ENCODE measurements around the gene MACF1.
A peak's percentile ranks its signal among the peaks of the same experiment; 100 is the strongest.

Gene MACF1

DNA sequence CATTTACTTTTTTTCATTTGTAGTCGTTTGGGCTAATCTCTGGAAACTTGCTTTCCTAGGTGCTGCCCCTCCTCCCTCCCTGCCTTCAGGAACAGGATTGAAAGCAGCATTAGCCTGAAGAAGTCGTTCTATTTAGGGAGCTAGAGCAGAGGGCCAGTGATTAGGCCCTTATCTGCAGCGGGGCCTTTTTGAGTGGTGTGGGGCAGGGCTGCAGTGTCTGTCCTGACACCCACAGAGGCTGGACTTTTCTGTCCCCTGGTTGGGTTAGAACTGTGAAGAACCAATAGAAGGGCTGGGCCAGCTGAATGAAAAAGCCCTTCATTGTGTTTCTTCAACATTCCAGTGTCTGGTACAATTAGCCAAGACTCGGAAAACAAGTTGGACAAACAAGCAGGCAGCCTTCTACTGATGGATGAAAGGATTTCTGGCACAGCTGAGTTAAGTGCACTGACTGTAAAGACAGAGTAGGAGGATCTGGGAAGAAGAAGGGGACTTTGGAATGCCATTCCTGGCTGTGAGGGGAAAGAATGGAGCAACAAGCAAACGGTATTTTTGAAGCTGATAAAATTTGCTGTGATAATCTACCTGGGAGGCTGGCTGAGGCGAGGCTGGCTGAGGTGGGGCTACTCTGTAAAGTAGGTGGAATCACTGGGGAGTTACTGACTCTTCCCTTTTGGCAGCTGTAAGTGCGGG lies 9.7 kb downstream of the MACF1 start:
- Histone ChIP-seq H3K36me3 (ENCODE audit: control insufficient read depth, insufficient read depth, low read length) (no peaks in the 10 kb centered on the region), H3K27me3 (ENCODE audit: control insufficient read depth, insufficient read depth, low read length, poor library complexity, severe bottlenecking) (no peaks in the 10 kb centered on the region), H3K27ac (ENCODE audit: insufficient read depth, low read depth, low read length, poor library complexity, severe bottlenecking) (peak overlapping the region; percentile 84), H3K4me1 (ENCODE audit: control insufficient read depth, insufficient read depth, low read length) (peaks cover 26% of the 10 kb centered on the region), H3K4me3 (ENCODE audit: insufficient read depth, low read depth, low read length) (no peak overlapping the region), H3K9me3 (ENCODE audit: control insufficient read depth, low read length) (no peaks in the 10 kb centered on the region)
- WGBS, 2 experiments: 58 to 65% methylated on average over 7 of the region's 7 CpGs

DNA sequence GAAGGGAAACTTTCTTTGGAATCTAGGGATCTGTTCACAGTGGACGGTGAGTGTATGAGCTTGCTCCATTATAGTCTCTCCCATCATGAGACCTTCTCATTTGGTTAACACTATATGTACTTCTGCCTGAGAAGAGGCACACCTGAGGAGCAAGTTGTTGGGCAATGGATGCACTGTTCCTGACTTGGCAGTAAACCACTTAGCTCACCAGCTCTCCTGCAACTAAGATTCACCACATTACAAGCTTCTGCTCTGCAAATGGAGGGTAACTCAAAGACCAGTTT lies 10.2 kb downstream of the MACF1 start:
- Histone ChIP-seq H3K27me3 (ENCODE audit: control insufficient read depth, insufficient read depth, low read length, poor library complexity, severe bottlenecking) (no peaks in the 10 kb centered on the region), H3K9me3 (ENCODE audit: control insufficient read depth, low read length) (no peaks in the 10 kb centered on the region), H3K4me3 (ENCODE audit: insufficient read depth, low read depth, low read length) (no peak overlapping the region), H3K36me3 (ENCODE audit: control insufficient read depth, insufficient read depth, low read length) (no peaks in the 10 kb centered on the region), H3K27ac (ENCODE audit: insufficient read depth, low read depth, low read length, poor library complexity, severe bottlenecking) (no peak overlapping the region), H3K4me1 (ENCODE audit: control insufficient read depth, insufficient read depth, low read length) (peaks cover 26% of the 10 kb centered on the region)
- 79 to 100% methylated on average over 1 of the region's 1 CpG for WGBS, 2 experiments

DNA sequence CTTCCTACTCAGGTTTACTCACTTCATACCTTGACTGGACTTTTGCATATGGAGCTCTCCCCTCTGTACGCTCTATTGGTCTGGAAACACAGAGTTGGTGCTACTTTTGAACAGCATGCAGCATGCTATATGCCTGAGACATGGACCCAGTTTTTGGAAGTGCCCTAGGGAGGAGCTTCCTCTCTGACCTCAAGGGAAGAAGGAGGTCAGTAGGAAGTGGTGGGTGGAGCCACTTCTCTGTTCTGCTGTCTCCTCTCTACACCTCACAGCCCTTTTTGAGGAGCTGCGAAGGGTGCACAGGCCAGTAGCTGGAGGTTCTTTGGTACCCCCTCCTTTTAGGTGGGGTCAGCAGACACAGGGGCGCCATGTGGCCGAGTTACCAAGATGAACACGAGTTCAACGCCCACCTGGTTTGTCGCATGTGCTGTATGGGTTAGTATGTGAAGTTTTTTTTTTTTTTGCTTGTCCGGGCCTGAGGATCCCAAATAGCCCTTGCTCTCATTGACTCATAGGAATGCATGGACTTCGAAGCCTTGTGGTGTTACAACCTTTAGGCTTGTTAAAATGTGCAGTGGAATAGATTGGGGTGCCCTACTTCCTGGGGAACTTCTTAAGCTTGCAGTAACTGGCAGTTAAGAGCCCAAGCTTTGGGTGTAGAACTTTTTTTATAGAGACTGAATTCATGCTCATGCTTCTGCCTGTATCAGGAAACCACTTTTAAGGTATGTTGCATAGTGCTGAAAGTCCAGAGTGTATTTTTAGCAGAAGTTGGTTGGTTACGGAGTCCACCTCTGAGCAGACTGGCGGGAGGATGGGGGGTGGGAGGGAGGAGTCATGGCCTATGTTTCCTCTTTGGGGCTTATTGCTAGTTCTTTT lies 10.7 kb downstream of the MACF1 start:
- H3K9me3 ChIP-seq (ENCODE audit: control insufficient read depth, low read length): no peaks in the 10 kb centered on the region
- WGBS, 2 experiments: 90 to 93% methylated on average over 11 of the region's 11 CpGs
- no peaks in the 10 kb centered on the region for H3K27me3 ChIP-seq (ENCODE audit: control insufficient read depth, insufficient read depth, low read length, poor library complexity, severe bottlenecking)
- H3K27ac ChIP-seq (ENCODE audit: insufficient read depth, low read depth, low read length, poor library complexity, severe bottlenecking): no peak overlapping the region
- H3K4me3 ChIP-seq (ENCODE audit: insufficient read depth, low read depth, low read length): no peak overlapping the region
- no peaks in the 10 kb centered on the region for H3K36me3 ChIP-seq (ENCODE audit: control insufficient read depth, insufficient read depth, low read length)
- peaks cover 26% of the 10 kb centered on the region for H3K4me1 ChIP-seq (ENCODE audit: control insufficient read depth, insufficient read depth, low read length)

DNA sequence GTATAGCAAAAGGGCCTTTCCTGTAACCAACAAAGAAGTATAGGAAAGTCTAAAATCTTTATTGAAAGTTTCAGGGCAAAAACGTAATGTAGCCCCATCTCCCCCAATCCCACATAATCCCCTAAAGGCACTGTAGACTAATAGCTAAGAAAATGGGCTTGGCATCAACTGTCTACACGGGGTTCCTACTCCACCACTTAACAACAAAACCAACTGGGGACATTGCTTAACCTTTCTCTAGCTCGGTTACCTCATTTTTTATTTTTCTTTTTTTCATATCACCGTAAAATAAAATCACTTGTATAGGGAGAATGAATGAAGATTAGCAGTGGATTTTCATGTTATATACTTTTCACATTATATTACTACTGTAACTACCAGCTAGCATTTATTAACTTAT lies 12.3 kb downstream of the MACF1 start:
- 87 to 96% methylated on average over 3 of the region's 4 CpGs for WGBS, 2 experiments
- H3K4me1 ChIP-seq (ENCODE audit: control insufficient read depth, insufficient read depth, low read length): peaks cover 26% of the 10 kb centered on the region

GRCh38 chr1:39220891-39221870 lies 16.7 kb downstream of the MACF1 start:
- Histone ChIP-seq H3K4me3 (ENCODE audit: insufficient read depth, low read depth, low read length) (no peak overlapping the region), H3K27me3 (ENCODE audit: control insufficient read depth, insufficient read depth, low read length, poor library complexity, severe bottlenecking) (no peaks in the 10 kb centered on the region), H3K27ac (ENCODE audit: insufficient read depth, low read depth, low read length, poor library complexity, severe bottlenecking) (no peak overlapping the region), H3K36me3 (ENCODE audit: control insufficient read depth, insufficient read depth, low read length) (no peaks in the 10 kb centered on the region), H3K9me3 (ENCODE audit: control insufficient read depth, low read length) (no peaks in the 10 kb centered on the region), H3K4me1 (ENCODE audit: control insufficient read depth, insufficient read depth, low read length) (no peaks in the 10 kb centered on the region)
- 82% methylated on average over 10 of the region's 10 CpGs for WGBS, 2 experiments

More for the DNA sequence above, 12.3 kb downstream of the MACF1 start:
- Histone ChIP-seq H3K4me3 (ENCODE audit: insufficient read depth, low read depth, low read length) (no peak overlapping the region), H3K27me3 (ENCODE audit: control insufficient read depth, insufficient read depth, low read length, poor library complexity, severe bottlenecking) (no peaks in the 10 kb centered on the region), H3K36me3 (ENCODE audit: control insufficient read depth, insufficient read depth, low read length) (no peaks in the 10 kb centered on the region), H3K9me3 (ENCODE audit: control insufficient read depth, low read length) (no peaks in the 10 kb centered on the region), H3K27ac (ENCODE audit: insufficient read depth, low read depth, low read length, poor library complexity, severe bottlenecking) (no peak overlapping the region)

DNA sequence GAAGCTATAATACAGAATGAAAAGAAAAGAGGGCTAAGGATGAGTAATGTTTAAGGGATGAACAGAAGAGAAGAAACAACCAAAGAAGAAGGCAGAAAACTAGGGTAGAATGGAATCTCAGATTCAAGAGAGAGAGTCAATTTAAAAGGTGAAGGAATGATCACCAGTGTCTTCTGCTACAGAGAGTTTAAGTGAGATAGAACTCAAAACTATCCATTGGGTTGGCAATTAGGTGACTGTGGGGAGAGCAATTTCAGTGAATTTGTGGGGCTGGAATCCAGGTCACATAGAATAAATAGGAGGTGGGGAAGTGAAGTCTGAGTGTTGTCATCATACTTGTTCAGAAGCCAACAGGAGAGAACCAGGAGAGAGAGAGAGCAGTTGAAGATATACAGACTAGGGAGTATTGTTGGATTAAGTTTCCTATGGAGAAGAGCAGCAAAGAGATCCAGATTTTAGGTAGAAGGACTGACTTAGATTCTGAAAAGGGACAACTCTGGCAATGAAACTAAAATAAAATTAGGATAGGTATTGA lies 19.9 kb downstream of the MACF1 start:
- Histone ChIP-seq H3K27ac (ENCODE audit: insufficient read depth, low read depth, low read length, poor library complexity, severe bottlenecking) (no peak overlapping the region), H3K27me3 (ENCODE audit: control insufficient read depth, insufficient read depth, low read length, poor library complexity, severe bottlenecking) (no peaks in the 10 kb centered on the region), H3K4me3 (ENCODE audit: insufficient read depth, low read depth, low read length) (no peak overlapping the region), H3K4me1 (ENCODE audit: control insufficient read depth, insufficient read depth, low read length) (no peaks in the 10 kb centered on the region), H3K9me3 (ENCODE audit: control insufficient read depth, low read length) (no peaks in the 10 kb centered on the region), H3K36me3 (ENCODE audit: control insufficient read depth, insufficient read depth, low read length) (no peaks in the 10 kb centered on the region)

DNA sequence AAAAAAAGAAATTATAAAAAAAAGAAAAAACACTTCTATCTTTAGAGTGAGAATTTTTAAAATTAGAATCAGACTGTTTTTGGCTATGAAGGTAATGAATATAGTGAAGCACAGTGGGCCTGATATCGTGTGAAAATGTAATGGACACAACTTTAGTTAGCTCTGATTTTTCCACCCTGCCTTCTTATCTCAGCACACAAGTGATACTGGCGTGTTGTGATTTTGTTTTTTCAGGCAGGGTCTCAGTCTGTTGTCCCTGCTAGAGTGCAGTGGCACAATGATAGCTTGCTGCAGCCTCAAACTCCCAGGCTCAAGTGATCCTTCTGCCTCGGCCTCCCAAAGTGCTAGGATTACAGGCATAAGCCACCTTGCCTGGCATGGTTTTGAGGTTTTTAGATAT lies 22.3 kb downstream of the MACF1 start:
- Histone ChIP-seq H3K27me3 (ENCODE audit: control insufficient read depth, insufficient read depth, low read length, poor library complexity, severe bottlenecking) (no peaks in the 10 kb centered on the region), H3K4me1 (ENCODE audit: control insufficient read depth, insufficient read depth, low read length) (no peaks in the 10 kb centered on the region), H3K4me3 (ENCODE audit: insufficient read depth, low read depth, low read length) (no peak overlapping the region), H3K27ac (ENCODE audit: insufficient read depth, low read depth, low read length, poor library complexity, severe bottlenecking) (no peak overlapping the region), H3K9me3 (ENCODE audit: control insufficient read depth, low read length) (no peaks in the 10 kb centered on the region), H3K36me3 (ENCODE audit: control insufficient read depth, insufficient read depth, low read length) (no peaks in the 10 kb centered on the region)
- 94 to 96% methylated on average over 3 of the region's 3 CpGs for WGBS, 2 experiments

GRCh38 chr1:39228252-39228651 lies 23.8 kb downstream of the MACF1 start:
- H3K36me3 ChIP-seq (ENCODE audit: control insufficient read depth, insufficient read depth, low read length): no peaks in the 10 kb centered on the region
- no peak overlapping the region for H3K4me3 ChIP-seq (ENCODE audit: insufficient read depth, low read depth, low read length)
- H3K27me3 ChIP-seq (ENCODE audit: control insufficient read depth, insufficient read depth, low read length, poor library complexity, severe bottlenecking): no peaks in the 10 kb centered on the region
- 93 to 94% methylated on average over 6 of the region's 6 CpGs for WGBS, 2 experiments
- H3K27ac ChIP-seq (ENCODE audit: insufficient read depth, low read depth, low read length, poor library complexity, severe bottlenecking): no peak overlapping the region
- H3K4me1 ChIP-seq (ENCODE audit: control insufficient read depth, insufficient read depth, low read length): no peaks in the 10 kb centered on the region
- H3K9me3 ChIP-seq (ENCODE audit: control insufficient read depth, low read length): no peaks in the 10 kb centered on the region

DNA sequence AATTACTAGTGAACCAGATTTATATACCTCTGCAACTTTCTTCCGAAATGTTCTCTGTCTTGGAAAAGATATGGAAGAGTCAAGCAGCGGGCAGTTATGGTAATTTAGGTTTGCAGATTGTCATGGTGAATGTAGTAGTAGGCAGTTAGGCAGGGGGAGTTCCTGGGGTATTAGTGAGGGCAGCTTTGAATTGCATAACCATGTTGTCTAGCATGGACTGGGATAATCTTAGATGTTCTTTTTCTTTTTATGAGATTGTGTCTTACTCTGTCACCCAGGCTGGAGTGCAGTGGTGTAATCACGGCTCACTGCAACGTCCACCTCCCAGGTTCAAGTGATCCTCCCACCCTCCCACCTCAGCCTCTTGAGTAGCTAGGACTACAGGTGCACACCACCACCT lies 25.0 kb downstream of the MACF1 start:
- 89 to 92% methylated on average over 4 of the region's 4 CpGs for WGBS, 2 experiments
- H3K4me1 ChIP-seq (ENCODE audit: control insufficient read depth, insufficient read depth, low read length): no peaks in the 10 kb centered on the region
- no peak overlapping the region for H3K4me3 ChIP-seq (ENCODE audit: insufficient read depth, low read depth, low read length)
- H3K27me3 ChIP-seq (ENCODE audit: control insufficient read depth, insufficient read depth, low read length, poor library complexity, severe bottlenecking): no peaks in the 10 kb centered on the region
- no peak overlapping the region for H3K27ac ChIP-seq (ENCODE audit: insufficient read depth, low read depth, low read length, poor library complexity, severe bottlenecking)
- H3K9me3 ChIP-seq (ENCODE audit: control insufficient read depth, low read length): no peaks in the 10 kb centered on the region
- no peaks in the 10 kb centered on the region for H3K36me3 ChIP-seq (ENCODE audit: control insufficient read depth, insufficient read depth, low read length)
